ENCODE results near the gene WDFY1.

- TF ChIP-seq, protein P1, sequence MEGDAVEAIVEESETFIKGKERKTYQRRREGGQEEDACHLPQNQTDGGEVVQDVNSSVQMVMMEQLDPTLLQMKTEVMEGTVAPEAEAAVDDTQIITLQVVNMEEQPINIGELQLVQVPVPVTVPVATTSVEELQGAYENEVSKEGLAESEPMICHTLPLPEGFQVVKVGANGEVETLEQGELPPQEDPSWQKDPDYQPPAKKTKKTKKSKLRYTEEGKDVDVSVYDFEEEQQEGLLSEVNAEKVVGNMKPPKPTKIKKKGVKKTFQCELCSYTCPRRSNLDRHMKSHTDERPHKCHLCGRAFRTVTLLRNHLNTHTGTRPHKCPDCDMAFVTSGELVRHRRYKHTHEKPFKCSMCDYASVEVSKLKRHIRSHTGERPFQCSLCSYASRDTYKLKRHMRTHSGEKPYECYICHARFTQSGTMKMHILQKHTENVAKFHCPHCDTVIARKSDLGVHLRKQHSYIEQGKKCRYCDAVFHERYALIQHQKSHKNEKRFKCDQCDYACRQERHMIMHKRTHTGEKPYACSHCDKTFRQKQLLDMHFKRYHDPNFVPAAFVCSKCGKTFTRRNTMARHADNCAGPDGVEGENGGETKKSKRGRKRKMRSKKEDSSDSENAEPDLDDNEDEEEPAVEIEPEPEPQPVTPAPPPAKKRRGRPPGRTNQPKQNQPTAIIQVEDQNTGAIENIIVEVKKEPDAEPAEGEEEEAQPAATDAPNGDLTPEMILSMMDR (IDR thresholded peaks at IDR 0.05; ENCODE audit: low read length): no peak
- TF ChIP-seq EZH2 (IDR thresholded peaks at IDR 0.05; ENCODE audit: borderline replicate concordance, low read length): no peak
These were observed 71.5 kb downstream of the WDFY1 start for GRCh38 chr2:223873672-223874071.
